ENCODE data around the gene NRXN3. TPM values are rescaled to one million over a fixed set of nuclear protein-coding genes. Genes with fewer than 3 reads are reported as not detected.
"Not testable (repeated sequence)": the region's sequence is repeated elsewhere in the genome, so short reads cannot be mapped to it uniquely, and the experiment has no call there.

NRXN3 gene
- total RNA-seq, 1 experiment from 2014 or later, result not detected

GRCh38 chr14:79767251-79767650 lies 1597.1 kb downstream of the NRXN3 start:
- ChIA-PET CTCF (no interaction called here), POLR2A (ENCODE audit: unreplicated experiment) (no interaction called here)
- Histone ChIP-seq H2AFZ (no peak overlapping the region), H3K27me3 (ENCODE audit: insufficient read depth, low read depth) (no peaks in the 10 kb centered on the region), H3K4me3 (no peak overlapping the region), H3K36me3 (ENCODE audit: low read depth) (no peaks in the 10 kb centered on the region), H3K27ac (no peak overlapping the region), H3K9me2 (ENCODE audit: insufficient read depth) (no peaks in the 10 kb centered on the region), H4K20me1 (ENCODE audit: insufficient read depth) (no peaks in the 10 kb centered on the region), H3K9me3 (ENCODE audit: insufficient read depth, low read depth) (no peaks in the 10 kb centered on the region), H3K4me2 (no peak overlapping the region), H3K4me1 (replicated peaks; ENCODE audit: insufficient read depth) (no peaks in the 10 kb centered on the region), H3K79me2 (ENCODE audit: low read depth) (no peaks in the 10 kb centered on the region), H3F3A (ENCODE audit: insufficient read depth, low read depth) (no peaks in the 10 kb centered on the region)
- BruUV-seq (replicated peaks), result no TSS peak
- intact Hi-C loops (cut with micrococcal nuclease; ENCODE audit: unreplicated experiment), result no loop called here
- no peak for DNase-seq
- TF ChIP-seq EZH2 (IDR thresholded peaks at IDR 0.05; ENCODE audit: low read depth), result no peak
- TF ChIP-seq, protein P1, sequence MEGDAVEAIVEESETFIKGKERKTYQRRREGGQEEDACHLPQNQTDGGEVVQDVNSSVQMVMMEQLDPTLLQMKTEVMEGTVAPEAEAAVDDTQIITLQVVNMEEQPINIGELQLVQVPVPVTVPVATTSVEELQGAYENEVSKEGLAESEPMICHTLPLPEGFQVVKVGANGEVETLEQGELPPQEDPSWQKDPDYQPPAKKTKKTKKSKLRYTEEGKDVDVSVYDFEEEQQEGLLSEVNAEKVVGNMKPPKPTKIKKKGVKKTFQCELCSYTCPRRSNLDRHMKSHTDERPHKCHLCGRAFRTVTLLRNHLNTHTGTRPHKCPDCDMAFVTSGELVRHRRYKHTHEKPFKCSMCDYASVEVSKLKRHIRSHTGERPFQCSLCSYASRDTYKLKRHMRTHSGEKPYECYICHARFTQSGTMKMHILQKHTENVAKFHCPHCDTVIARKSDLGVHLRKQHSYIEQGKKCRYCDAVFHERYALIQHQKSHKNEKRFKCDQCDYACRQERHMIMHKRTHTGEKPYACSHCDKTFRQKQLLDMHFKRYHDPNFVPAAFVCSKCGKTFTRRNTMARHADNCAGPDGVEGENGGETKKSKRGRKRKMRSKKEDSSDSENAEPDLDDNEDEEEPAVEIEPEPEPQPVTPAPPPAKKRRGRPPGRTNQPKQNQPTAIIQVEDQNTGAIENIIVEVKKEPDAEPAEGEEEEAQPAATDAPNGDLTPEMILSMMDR (conservative IDR thresholded peaks at IDR 0.05), result no peak

DNA sequence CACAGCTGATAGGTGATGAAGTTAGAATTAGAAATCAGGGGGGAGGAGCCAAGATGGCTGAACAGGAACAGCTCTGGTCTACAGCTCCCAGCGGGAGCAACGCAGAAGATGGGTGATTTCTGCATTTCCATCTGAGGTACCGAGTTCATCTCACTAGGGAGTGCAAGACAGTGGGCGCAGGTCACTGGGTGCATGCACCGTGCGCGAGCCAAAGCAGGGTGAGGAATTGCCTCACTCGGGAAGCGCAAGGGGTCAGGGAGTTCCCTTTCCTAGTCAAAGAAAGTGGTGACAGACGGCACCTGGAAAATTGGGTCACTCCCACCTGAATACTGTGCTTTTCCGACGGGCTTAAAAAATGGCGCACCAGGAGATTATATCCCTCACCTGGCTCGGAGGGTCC lies 1597.5 kb downstream of the NRXN3 start:
- POLR2A ChIA-PET (ENCODE audit: unreplicated experiment); H3K27me3 ChIP-seq (ENCODE audit: insufficient read depth, low read depth); H3K9me3 ChIP-seq (ENCODE audit: insufficient read depth, low read depth); H4K20me1 ChIP-seq (ENCODE audit: insufficient read depth); H3K36me3 ChIP-seq (ENCODE audit: low read depth); intact Hi-C loops (cut with micrococcal nuclease; ENCODE audit: unreplicated experiment); CTCF ChIA-PET; H3F3A ChIP-seq (ENCODE audit: insufficient read depth, low read depth); H3K4me3 ChIP-seq; H3K79me2 ChIP-seq (ENCODE audit: low read depth); H3K27ac ChIP-seq; H3K4me2 ChIP-seq; H3K4me1 ChIP-seq (replicated peaks; ENCODE audit: insufficient read depth); H2AFZ ChIP-seq; DNase-seq; BruUV-seq (replicated peaks); H3K9me2 ChIP-seq (ENCODE audit: insufficient read depth): not testable (repeated sequence)

- DNase-seq, result no peak
- no peaks in the 10 kb centered on the region for H3K4me1 ChIP-seq (replicated peaks; ENCODE audit: insufficient read depth)
- BruUV-seq (replicated peaks), result no TSS peak
- no peaks in the 10 kb centered on the region for H3K79me2 ChIP-seq (ENCODE audit: low read depth)
- no peaks in the 10 kb centered on the region for H3K36me3 ChIP-seq (ENCODE audit: low read depth)
- no peaks in the 10 kb centered on the region for H3K9me2 ChIP-seq (ENCODE audit: insufficient read depth)
- no peak overlapping the region for H3K4me2 ChIP-seq
- no peak overlapping the region for H3K4me3 ChIP-seq
- no peaks in the 10 kb centered on the region for H4K20me1 ChIP-seq (ENCODE audit: insufficient read depth)
- H3K27me3 ChIP-seq (ENCODE audit: insufficient read depth, low read depth), result no peaks in the 10 kb centered on the region
- CTCF ChIA-PET, result no interaction called here
- H3K9me3 ChIP-seq (ENCODE audit: insufficient read depth, low read depth), result no peaks in the 10 kb centered on the region; the same call in 1 of the 2 replicates
- no peak for TF ChIP-seq EZH2 (IDR thresholded peaks at IDR 0.05; ENCODE audit: low read depth)
- TF ChIP-seq, protein P1 (conservative IDR thresholded peaks at IDR 0.05), result no peak
- no peaks in the 10 kb centered on the region for H3F3A ChIP-seq (ENCODE audit: insufficient read depth, low read depth)
- intact Hi-C loops (cut with micrococcal nuclease; ENCODE audit: unreplicated experiment), result no loop called here
- no peak overlapping the region for H2AFZ ChIP-seq
- POLR2A ChIA-PET (ENCODE audit: unreplicated experiment), result no interaction called here
- H3K27ac ChIP-seq, result no peak overlapping the region
Measured at GRCh38 chr14:79781882-79782281, 1611.7 kb downstream of the NRXN3 start.

DNA sequence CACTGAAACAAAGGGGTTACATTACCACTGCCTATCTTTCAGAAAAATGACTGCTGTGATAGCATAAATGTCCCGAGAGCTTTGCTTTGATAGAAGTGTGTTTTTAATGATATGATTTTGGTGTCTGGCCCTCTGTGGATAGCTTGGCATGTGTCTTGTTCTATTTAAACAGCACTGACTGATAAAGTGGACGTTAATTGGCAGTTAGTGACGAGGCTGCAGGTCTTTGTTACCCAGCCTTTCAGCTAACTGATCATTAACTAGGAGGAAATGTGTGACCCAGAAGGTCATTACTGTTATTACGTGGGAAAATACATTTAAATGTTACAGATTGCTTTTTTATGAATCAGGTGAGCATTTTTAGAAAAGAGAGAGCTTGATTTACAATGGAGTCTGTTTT lies 1612.9 kb downstream of the NRXN3 start:
- intact Hi-C loops (cut with micrococcal nuclease; ENCODE audit: unreplicated experiment), result no loop called here
- BruUV-seq (replicated peaks), result no TSS peak

More for the DNA sequence above, 1612.9 kb downstream of the NRXN3 start:
- Histone ChIP-seq H3K9me3 (ENCODE audit: insufficient read depth, low read depth) (no peaks in the 10 kb centered on the region), H3F3A (ENCODE audit: insufficient read depth, low read depth) (no peaks in the 10 kb centered on the region), H3K4me1 (replicated peaks; ENCODE audit: insufficient read depth) (no peaks in the 10 kb centered on the region), H3K36me3 (ENCODE audit: low read depth) (no peaks in the 10 kb centered on the region), H3K9me2 (ENCODE audit: insufficient read depth) (no peaks in the 10 kb centered on the region), H3K79me2 (ENCODE audit: low read depth) (no peaks in the 10 kb centered on the region), H3K27ac (no peak overlapping the region), H3K4me3 (no peak overlapping the region), H4K20me1 (ENCODE audit: insufficient read depth) (no peaks in the 10 kb centered on the region), H2AFZ (no peak overlapping the region), H3K27me3 (ENCODE audit: insufficient read depth, low read depth) (0 out of 2 replicates have a peak, but pooled peaks cover 6% of the 10 kb centered on the region), H3K4me2 (no peak overlapping the region)
- CTCF ChIA-PET, result interaction anchor here (0.6 kb wide), 1 partner anchor 53 kb away, joined by 3 read pairs; no protein-coding TSS in a partner anchor
- POLR2A ChIA-PET (ENCODE audit: unreplicated experiment), result no interaction called here
- no peak for DNase-seq
- TF ChIP-seq EZH2 (IDR thresholded peaks at IDR 0.05; ENCODE audit: low read depth), result no peak
- TF ChIP-seq, protein P1 (conservative IDR thresholded peaks at IDR 0.05), result no peak

Data from PC-9 (cell line).